ENCODE measurements around the gene CCDC63. TPM values are rescaled to one million over a fixed set of nuclear protein-coding genes. Genes with fewer than 3 reads are reported as not detected.

Gene CCDC63
- polyA plus RNA-seq, 3 donors = not detected

Other genes starting within 250 kb of the CCDC63 start
- 100 to 1,000 TPM in 2 of 3 donors, 10 to 100 TPM in 1; 73.3 to 119 (median 106) TPM for gene TCTN1, start 232.9 kb upstream of the CCDC63 start, polyA plus RNA-seq (ENCODE audit: insufficient read length in 3 of 3)
- gene HVCN1, start 157.9 kb upstream of the CCDC63 start, polyA plus RNA-seq (ENCODE audit: insufficient read length in 3 of 3) = 10 to 100 TPM in 1 of 3 donors, 1 to 10 TPM in 2; 9.8 to 10.2 (median 9.8) TPM
- 100 to 1,000 TPM; 165 to 175 (median 170) TPM for gene PPP1CC, start 104.1 kb upstream of the CCDC63 start, polyA plus RNA-seq (ENCODE audit: insufficient read length in 3 of 3)
- gene MYL2, start 73.6 kb downstream of the CCDC63 start, polyA plus RNA-seq (ENCODE audit: insufficient read length in 3 of 3) = under 1 TPM in 1 of 3 donors, not detected in 2; 0.47 TPM
- gene CUX2, start 187.2 kb downstream of the CCDC63 start, polyA plus RNA-seq (ENCODE audit: insufficient read length in 3 of 3) = 10 to 100 TPM in 1 of 3 donors, 1 to 10 TPM in 2; 8.4 to 10.3 (median 9.5) TPM

Measured in renal pelvis (tissue), 3 donors.